ENCODE measurements around the gene CDC73. TPM values are rescaled to one million over a fixed set of nuclear protein-coding genes. Genes with fewer than 3 reads are reported as not detected.
A peak's percentile ranks its signal among the peaks of the same experiment; 100 is the strongest.

CDC73 gene
- total RNA-seq, 1 donor from 2014 or later: 49.2 TPM

DNA sequence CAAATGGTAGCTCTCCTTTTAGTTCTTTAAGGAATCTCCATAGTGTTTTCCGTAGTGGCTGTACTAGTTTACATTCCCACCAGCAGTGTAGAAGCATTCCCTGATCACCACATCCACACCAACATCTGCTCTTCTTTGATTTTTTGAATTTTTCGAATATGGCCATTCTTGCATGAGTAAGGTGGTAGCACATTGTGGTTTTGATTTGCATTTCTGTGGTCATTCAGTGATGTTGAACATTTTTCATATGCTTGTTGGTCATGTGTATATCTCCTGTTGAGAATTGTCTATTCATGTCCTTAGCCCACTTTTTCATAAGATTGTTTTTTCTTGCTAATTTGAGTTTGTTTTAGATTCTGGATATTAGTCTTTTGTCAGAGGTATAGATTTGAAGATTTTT lies 149.2 kb downstream of the CDC73 start:
- H4K20me1 ChIP-seq (ENCODE audit: low read depth): no peaks in the 10 kb centered on the region
- H3K36me3 ChIP-seq: no peaks in the 10 kb centered on the region
- TF ChIP-seq EZH2 (IDR thresholded peaks at IDR 0.05): no peak
- TF ChIP-seq, protein P1, sequence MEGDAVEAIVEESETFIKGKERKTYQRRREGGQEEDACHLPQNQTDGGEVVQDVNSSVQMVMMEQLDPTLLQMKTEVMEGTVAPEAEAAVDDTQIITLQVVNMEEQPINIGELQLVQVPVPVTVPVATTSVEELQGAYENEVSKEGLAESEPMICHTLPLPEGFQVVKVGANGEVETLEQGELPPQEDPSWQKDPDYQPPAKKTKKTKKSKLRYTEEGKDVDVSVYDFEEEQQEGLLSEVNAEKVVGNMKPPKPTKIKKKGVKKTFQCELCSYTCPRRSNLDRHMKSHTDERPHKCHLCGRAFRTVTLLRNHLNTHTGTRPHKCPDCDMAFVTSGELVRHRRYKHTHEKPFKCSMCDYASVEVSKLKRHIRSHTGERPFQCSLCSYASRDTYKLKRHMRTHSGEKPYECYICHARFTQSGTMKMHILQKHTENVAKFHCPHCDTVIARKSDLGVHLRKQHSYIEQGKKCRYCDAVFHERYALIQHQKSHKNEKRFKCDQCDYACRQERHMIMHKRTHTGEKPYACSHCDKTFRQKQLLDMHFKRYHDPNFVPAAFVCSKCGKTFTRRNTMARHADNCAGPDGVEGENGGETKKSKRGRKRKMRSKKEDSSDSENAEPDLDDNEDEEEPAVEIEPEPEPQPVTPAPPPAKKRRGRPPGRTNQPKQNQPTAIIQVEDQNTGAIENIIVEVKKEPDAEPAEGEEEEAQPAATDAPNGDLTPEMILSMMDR (IDR thresholded peaks at IDR 0.05): no peak
- H3K79me2 ChIP-seq (ENCODE audit: low read depth): no peaks in the 10 kb centered on the region
- no peak overlapping the region for H3K4me3 ChIP-seq
- H3K9me3 Mint-ChIP-seq: peaks cover 19% of the 10 kb centered on the region
- no peak overlapping the region for H3K4me2 ChIP-seq
- no peaks in the 10 kb centered on the region for H3F3A ChIP-seq (ENCODE audit: low read depth)
- DNase-seq (ENCODE audit: low spot score): no peak
- H3K27ac ChIP-seq: no peak overlapping the region
- H3K4me1 ChIP-seq: no peaks in the 10 kb centered on the region
- H3K36me3 Mint-ChIP-seq: peaks cover 6% of the 10 kb centered on the region
- H3K9ac ChIP-seq: no peak overlapping the region
- H3K4me3 Mint-ChIP-seq: no peak overlapping the region
- no peaks in the 10 kb centered on the region for H3K27me3 Mint-ChIP-seq (ENCODE audit: insufficient read depth, low read depth)
- no peaks in the 10 kb centered on the region for H3K27me3 ChIP-seq
- H3K9me3 ChIP-seq (ENCODE audit: low read depth): peaks cover 3% of the 10 kb centered on the region
- no peak overlapping the region for H2AFZ ChIP-seq (replicated peaks)
- no peak overlapping the region for H3K27ac Mint-ChIP-seq
- no peaks in the 10 kb centered on the region for H3K4me1 Mint-ChIP-seq

DNA sequence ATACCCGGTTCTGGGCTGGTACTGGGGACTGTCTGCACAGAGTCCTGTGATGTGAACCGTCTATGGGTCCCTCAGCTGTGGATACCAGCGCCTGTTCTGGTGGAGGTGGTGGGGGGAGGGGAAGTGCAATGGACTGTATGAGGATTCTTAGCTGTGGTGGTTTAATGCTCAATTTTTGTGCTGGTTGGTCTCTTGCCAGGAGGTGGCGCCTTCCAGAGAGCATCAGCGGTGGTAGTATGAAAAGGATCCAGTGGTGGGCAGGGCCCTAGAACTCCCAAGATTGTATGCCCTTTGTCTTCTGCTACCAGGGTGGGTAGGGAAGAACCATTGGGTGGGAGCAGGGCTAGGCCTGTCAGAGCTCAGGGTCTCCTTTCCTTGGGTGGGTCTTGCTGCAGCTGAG lies 153.9 kb downstream of the CDC73 start:
- DNase-seq (ENCODE audit: low spot score): peak; percentile 5
- no peaks in the 10 kb centered on the region for H4K20me1 ChIP-seq (ENCODE audit: low read depth)
- no peaks in the 10 kb centered on the region for H3K79me2 ChIP-seq (ENCODE audit: low read depth)
- H3F3A ChIP-seq (ENCODE audit: low read depth): no peaks in the 10 kb centered on the region
- H3K27ac ChIP-seq: no peak overlapping the region
- Mint-ChIP-seq H3K36me3 (peaks cover 7% of the 10 kb centered on the region), H3K27me3 (ENCODE audit: insufficient read depth, low read depth) (no peaks in the 10 kb centered on the region), H3K9me3 (peaks cover 19% of the 10 kb centered on the region), H3K4me3 (no peak overlapping the region), H3K4me1 (no peaks in the 10 kb centered on the region), H3K27ac (no peak overlapping the region)
- no peaks in the 10 kb centered on the region for H3K27me3 ChIP-seq
- H3K4me2 ChIP-seq: no peak overlapping the region
- H3K9ac ChIP-seq: no peak overlapping the region
- H3K4me1 ChIP-seq: no peaks in the 10 kb centered on the region
- TF ChIP-seq EZH2phosphoT487 (IDR thresholded peaks at IDR 0.05) (no peak), EZH2 (IDR thresholded peaks at IDR 0.05) (no peak)
- TF ChIP-seq, protein P1 (IDR thresholded peaks at IDR 0.05): peak; percentile 26
- no peak overlapping the region for H3K4me3 ChIP-seq
- H3K9me3 ChIP-seq (ENCODE audit: low read depth): peaks cover 3% of the 10 kb centered on the region
- H2AFZ ChIP-seq (replicated peaks): no peak overlapping the region
- no peaks in the 10 kb centered on the region for H3K36me3 ChIP-seq

DNA sequence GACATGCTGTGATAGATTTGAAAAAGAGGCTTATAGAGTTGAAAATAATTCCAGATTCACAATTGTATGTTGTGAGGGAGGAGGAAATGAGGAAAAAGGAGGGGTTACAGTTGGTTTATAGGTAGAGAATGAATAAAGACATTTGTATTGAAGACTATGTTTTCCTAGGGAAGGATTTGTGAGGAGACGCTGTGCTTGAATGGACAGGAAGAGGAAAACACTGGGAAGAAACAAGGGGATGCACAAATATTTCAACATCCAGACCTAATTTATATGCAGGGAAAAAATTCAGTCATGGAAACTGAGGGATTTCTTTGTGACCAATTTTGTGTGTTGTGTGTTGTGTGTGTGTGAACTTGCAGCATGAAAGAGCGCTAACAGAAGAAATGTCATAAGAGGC lies 157.1 kb downstream of the CDC73 start:
- Histone ChIP-seq H3F3A (ENCODE audit: low read depth) (no peaks in the 10 kb centered on the region), H3K9ac (no peak overlapping the region), H3K27me3 (no peaks in the 10 kb centered on the region), H3K4me2 (no peak overlapping the region), H3K79me2 (ENCODE audit: low read depth) (no peaks in the 10 kb centered on the region), H3K4me1 (no peaks in the 10 kb centered on the region), H3K36me3 (no peaks in the 10 kb centered on the region), H3K27ac (no peak overlapping the region), H2AFZ (replicated peaks) (no peak overlapping the region), H3K4me3 (no peak overlapping the region), H3K9me3 (ENCODE audit: low read depth) (no peaks in the 10 kb centered on the region), H4K20me1 (ENCODE audit: low read depth) (no peaks in the 10 kb centered on the region)
- TF ChIP-seq EZH2 (IDR thresholded peaks at IDR 0.05) (no peak), EZH2phosphoT487 (IDR thresholded peaks at IDR 0.05) (no peak)
- TF ChIP-seq, protein P1 (IDR thresholded peaks at IDR 0.05): no peak
- DNase-seq (ENCODE audit: low spot score): no peak
- peaks cover 5% of the 10 kb centered on the region for H3K36me3 Mint-ChIP-seq
- H3K27me3 Mint-ChIP-seq (ENCODE audit: insufficient read depth, low read depth): no peaks in the 10 kb centered on the region
- no peak overlapping the region for H3K4me3 Mint-ChIP-seq
- no peaks in the 10 kb centered on the region for H3K4me1 Mint-ChIP-seq
- H3K27ac Mint-ChIP-seq: no peak overlapping the region
- peaks cover 5% of the 10 kb centered on the region for H3K9me3 Mint-ChIP-seq
